Kidney (tissue), 14 donors: Measurements from ENCODE around the gene EEFSEC. TPM values are rescaled to one million over a fixed set of nuclear protein-coding genes. Genes with fewer than 3 reads are reported as not detected.

Experiments used
- DNase-seq, 5 donors: peaks; one replicate each; pipeline ENCODE4 v3.0.0-alpha.2; 2013 to 2020
- FAIRE-seq: peaks from 2 replicates; lab custom pipeline; 2012; peaks lifted over from hg19 to GRCh38; lab: Jason Lieb, UNC
- H3K27ac ChIP-seq, 2 donors: one replicate each; pipeline ENCODE4 v1.7.0; 2013; ENCODE audit warnings: low read depth in 2 of 2, low read length in 2 of 2, inconsistent platforms in 1 of 2
- H3K27me3 ChIP-seq: one replicate; pipeline ENCODE4 v1.7.1; 2013; ENCODE audit warnings: low read length, inconsistent platforms; ENCODE audit not compliant: control insufficient read depth, insufficient read depth
- H3K36me3 ChIP-seq, 3 donors: one replicate each; pipeline versions ENCODE4 v1.7.0 to v1.7.1; 2013; ENCODE audit warnings: low read length in 3 of 3, control low read depth in 1 of 3, inconsistent platforms in 1 of 3; ENCODE audit not compliant: insufficient read depth in 3 of 3, control insufficient read depth in 2 of 3
- H3K4me1 ChIP-seq, 3 donors: one replicate each; pipeline versions ENCODE4 v1.7.0 to v1.7.1; 2013; ENCODE audit warnings: low read length in 3 of 3, inconsistent platforms in 1 of 3, low read depth in 1 of 3; ENCODE audit not compliant: control insufficient read depth in 2 of 3, insufficient read depth in 2 of 3
- H3K4me3 ChIP-seq, 3 donors: one replicate each; pipeline versions ENCODE4 v1.7.0 to v1.8.1; 2013; ENCODE audit warnings: low read length in 3 of 3, control low read depth in 1 of 3, inconsistent platforms in 1 of 3
- H3K9ac ChIP-seq, 3 donors: one replicate each; pipeline versions ENCODE4 v1.7.0 to v1.7.1; 2013; ENCODE audit warnings: low read length in 3 of 3, control low read depth in 1 of 3, inconsistent platforms in 1 of 3
- H3K9me3 ChIP-seq, 3 donors: one replicate each; pipeline versions ENCODE4 v1.7.0 to v1.7.1; 2013; ENCODE audit warnings: low read length in 3 of 3, control low read depth in 1 of 3, inconsistent platforms in 1 of 3; ENCODE audit not compliant: control insufficient read depth in 2 of 3, insufficient read depth in 1 of 3
- intact Hi-C: fragments of 100-400 bp; cut with DNase I; formaldehyde crosslinking; loops from one replicate; pipeline ENCODE4 v1.11.1; 2022
- polyA plus RNA-seq: library from polyadenylated mRNA; stranded (reverse); fragments of 350-450 nt; fragmentation: Illumina TruSeq; extraction: RNeasy Lipid Tissue Mini Kit (QIAGEN cat#74804); gene quantifications from one replicate; pipeline ENCODE4 v1.2.3, GENCODE V29; 2014; ENCODE audit warnings: low read depth, low replicate concordance; ENCODE audit not compliant: insufficient read depth
- total RNA-seq: library from RNA; stranded (reverse); fragmentation: NEBNext Ultra II Directional; extraction: Animal tissue kit (Norgen Biotek cat#: 25700); gene quantifications from one replicate; pipeline ENCODE4 v1.2.1, GENCODE V29; 2021
- TF ChIP-seq, protein P1 (sequence below): IDR thresholded peaks from 3 replicates; pipeline ENCODE4 v1.5.1; 2012; ENCODE audit warnings: mild to moderate bottlenecking, moderate library complexity, borderline replicate concordance; ENCODE audit not compliant: insufficient read depth; ENCODE audit errors: extremely low read depth
- donor health status: control.
- donor health status: control.
- donor health status: control.
- donor health status: control.
- donor health status: control.
- donor health status: DM: yes; HTN: yes; CAD: no.
- donor health status: Normal renal cell carcinoma (clear cell type).

The EEFSEC gene
- total and polyA plus RNA-seq, 2 donors from 2014 or later: 15.2 to 23.2 TPM

GRCh38 chr3:128453501-128454309, 300.4 kb downstream of the EEFSEC start:
- TF ChIP-seq, protein P1, sequence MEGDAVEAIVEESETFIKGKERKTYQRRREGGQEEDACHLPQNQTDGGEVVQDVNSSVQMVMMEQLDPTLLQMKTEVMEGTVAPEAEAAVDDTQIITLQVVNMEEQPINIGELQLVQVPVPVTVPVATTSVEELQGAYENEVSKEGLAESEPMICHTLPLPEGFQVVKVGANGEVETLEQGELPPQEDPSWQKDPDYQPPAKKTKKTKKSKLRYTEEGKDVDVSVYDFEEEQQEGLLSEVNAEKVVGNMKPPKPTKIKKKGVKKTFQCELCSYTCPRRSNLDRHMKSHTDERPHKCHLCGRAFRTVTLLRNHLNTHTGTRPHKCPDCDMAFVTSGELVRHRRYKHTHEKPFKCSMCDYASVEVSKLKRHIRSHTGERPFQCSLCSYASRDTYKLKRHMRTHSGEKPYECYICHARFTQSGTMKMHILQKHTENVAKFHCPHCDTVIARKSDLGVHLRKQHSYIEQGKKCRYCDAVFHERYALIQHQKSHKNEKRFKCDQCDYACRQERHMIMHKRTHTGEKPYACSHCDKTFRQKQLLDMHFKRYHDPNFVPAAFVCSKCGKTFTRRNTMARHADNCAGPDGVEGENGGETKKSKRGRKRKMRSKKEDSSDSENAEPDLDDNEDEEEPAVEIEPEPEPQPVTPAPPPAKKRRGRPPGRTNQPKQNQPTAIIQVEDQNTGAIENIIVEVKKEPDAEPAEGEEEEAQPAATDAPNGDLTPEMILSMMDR: no peak
- H3K27me3 ChIP-seq: no peaks in the 10 kb centered on the region
- no peak overlapping the region for H3K4me3 ChIP-seq
- FAIRE-seq: no peak
- no peaks in the 10 kb centered on the region for H3K36me3 ChIP-seq
- peak in 1 of 5 donors; percentile 51 for DNase-seq
- H3K9ac ChIP-seq: no peak overlapping the region
- intact Hi-C loops: no loop called here
- no peaks in the 10 kb centered on the region for H3K9me3 ChIP-seq
- no peak overlapping the region for H3K27ac ChIP-seq
- peaks cover 0 to 2% (median 0%) of the 10 kb centered on the region in 3 donors for H3K4me1 ChIP-seq

- DNase-seq (peak in 1 of 5 donors; percentile 52), FAIRE-seq (no peak)
- no peaks in the 10 kb centered on the region for H3K36me3 ChIP-seq
- TF ChIP-seq, protein P1: no peak
- no peak overlapping the region for H3K9ac ChIP-seq
- no peaks in the 10 kb centered on the region for H3K27me3 ChIP-seq
- intact Hi-C loops: no loop called here
- H3K4me1 ChIP-seq: peaks cover 0 to 2% (median 0%) of the 10 kb centered on the region in 3 donors
- H3K4me3 ChIP-seq: no peak overlapping the region
- no peaks in the 10 kb centered on the region for H3K9me3 ChIP-seq
- no peak overlapping the region for H3K27ac ChIP-seq
Observed at GRCh38 chr3:128454310-128454618, 301.0 kb downstream of the EEFSEC start.

DNA sequence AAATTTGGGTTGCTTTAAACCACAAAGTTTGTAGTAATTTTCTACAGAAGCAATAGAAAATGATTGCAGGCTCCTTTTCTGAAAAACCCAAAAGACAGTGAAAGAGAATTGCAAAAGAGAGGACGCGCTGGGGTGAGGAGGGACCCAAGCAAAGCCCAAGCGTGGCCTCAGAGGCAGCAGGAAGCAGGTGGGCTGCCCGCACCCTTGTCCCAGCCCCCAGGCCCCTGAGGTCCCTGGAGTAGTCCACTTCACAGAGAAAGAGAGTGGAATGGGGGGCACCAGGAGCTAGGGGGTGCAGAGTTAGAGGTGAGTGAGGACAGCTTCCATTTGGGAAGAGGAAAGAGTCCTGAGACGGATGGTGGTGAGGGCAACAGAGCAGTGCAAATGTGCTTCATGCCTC, 301.8 kb downstream of the EEFSEC start:
- intact Hi-C loops: no loop called here
- FAIRE-seq: no peak

More for the DNA sequence above, 301.8 kb downstream of the EEFSEC start:
- Histone ChIP-seq H3K27ac (no peak overlapping the region), H3K4me1 (peaks cover 0 to 2% (median 0%) of the 10 kb centered on the region in 3 donors), H3K9ac (no peak overlapping the region), H3K4me3 (no peak overlapping the region), H3K36me3 (no peaks in the 10 kb centered on the region), H3K27me3 (no peaks in the 10 kb centered on the region), H3K9me3 (no peaks in the 10 kb centered on the region)
- TF ChIP-seq, protein P1: no peak
- DNase-seq: peak in 1 of 5 donors; percentile 26
